Limb (tissue), 2 donors: ENCODE measurements around the gene DZANK1.
"Not testable (repeated sequence)": the region's sequence is repeated elsewhere in the genome, so short reads cannot be mapped to it uniquely, and the experiment has no call there.

Source experiments
- DNase-seq, 2 donors: peaks; one replicate each; pipeline ENCODE4 v3.0.0-alpha.2; 2016; ENCODE audit errors: extremely low spot score in 2 of 2

DZANK1 gene

DNA sequence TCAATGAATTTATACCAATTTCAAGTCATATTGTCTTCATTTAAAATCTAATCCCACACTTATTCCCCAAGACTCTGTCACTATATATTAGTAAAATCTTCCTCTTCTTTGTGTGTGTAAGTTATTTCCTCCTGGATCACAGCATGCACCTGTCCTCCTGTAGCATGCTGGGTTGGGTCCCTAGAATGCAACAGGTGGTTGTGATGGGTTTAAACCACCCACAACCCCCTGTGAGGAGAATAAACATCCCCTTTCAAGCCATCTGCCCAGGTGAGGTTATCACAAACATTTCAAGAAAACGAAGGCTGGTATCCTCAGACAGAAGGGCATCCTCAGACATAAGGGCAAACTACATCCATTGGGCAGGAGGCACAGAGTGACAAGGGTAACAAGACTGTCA lies 26.4 kb downstream of the DZANK1 start:
- DNase-seq = no peak

DNA sequence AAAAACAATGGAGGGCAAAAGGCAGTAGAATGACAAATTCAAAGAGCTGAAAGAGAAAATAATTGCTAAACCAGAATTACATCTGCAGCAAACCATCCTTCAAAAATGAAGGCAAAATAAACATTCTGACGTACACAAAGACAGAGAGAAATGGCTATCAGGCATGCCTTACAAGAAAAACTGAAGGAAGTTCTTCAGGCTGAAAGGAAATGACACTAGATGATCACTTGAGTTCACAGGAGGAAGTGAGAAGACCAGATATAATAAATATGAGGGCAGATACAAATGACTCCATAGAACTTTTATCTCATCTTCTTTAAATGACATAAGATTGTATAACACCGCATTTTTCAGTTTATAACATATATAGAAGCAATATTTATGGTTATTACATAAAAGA lies 30.0 kb downstream of the DZANK1 start:
- DNase-seq = no peak

DNA sequence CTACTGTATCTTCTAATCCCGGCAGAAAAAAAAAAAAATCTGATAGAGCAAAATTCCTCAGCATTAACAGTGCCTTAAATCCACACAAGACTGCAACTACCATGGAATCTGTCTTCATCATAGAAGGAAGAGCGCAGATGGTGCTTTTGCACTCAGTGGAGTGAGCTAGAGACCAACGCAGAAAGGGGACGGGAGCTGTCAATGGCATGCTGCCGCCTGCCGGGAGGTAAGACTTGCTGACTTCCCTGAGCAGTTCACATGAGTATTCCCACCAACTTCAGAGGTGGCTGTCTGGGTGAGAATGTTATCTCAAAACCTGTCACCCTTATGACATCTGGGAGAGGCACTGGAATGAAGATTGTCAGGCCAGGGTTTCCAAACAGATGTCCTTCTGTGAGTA lies 35.6 kb downstream of the DZANK1 start:
- DNase-seq = no peak

GRCh38 chr20:18430172-18430826 lies 36.5 kb downstream of the DZANK1 start:
- DNase-seq = no peak

DNA sequence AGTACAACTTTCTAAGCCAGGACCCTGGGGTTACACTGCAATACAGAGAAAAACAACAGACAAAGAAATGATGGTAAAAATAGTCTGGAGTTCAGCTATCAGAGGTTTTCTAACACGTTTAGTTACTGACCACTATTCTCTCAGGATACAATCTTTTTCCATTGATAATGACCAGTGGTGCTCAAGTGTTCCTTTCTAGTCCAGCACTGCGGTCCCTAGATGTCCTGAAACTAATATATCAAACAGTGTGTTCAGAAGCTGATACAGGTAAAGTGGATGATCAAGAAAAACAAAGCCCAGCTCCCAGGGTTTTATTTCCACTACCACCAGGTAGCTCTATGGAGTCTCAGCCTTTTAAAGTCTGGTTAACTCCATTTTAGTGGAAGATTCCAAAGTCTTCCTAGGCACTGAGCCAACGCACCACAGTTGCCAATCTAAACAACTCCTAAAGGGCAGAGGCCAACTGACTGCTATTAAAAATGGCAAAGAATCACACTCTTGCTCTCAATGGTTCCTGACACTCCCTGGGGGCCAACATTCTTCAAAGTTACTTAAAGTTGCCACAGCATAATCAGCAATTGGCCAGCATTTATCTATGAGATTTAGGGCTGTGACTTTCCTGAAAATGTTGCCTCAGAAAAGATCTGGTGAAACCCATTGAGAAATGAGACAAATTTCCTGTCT lies 38.2 kb downstream of the DZANK1 start:
- no peak for DNase-seq

GRCh38 chr20:18427214-18427613 lies 39.6 kb downstream of the DZANK1 start:
- no peak for DNase-seq

DNA sequence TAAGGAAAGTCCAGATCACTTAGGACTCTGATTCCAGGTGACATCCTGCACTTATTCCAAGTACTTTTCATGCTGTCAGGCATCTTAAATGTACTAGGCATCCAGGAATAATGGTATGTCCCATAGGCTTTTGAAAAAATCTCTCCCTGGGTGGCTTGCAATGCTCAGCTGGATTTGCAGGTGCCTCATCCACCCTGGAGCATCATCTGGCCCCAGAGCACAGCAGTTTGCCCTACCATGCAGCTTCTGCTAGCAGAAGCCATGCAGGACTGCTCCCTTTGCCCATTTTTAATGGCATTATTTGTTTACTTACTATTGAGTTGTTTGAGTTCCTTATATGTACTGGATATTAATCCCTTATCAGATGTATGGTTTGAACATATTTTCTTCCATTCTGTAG lies 45.2 kb downstream of the DZANK1 start:
- no peak for DNase-seq

DNA sequence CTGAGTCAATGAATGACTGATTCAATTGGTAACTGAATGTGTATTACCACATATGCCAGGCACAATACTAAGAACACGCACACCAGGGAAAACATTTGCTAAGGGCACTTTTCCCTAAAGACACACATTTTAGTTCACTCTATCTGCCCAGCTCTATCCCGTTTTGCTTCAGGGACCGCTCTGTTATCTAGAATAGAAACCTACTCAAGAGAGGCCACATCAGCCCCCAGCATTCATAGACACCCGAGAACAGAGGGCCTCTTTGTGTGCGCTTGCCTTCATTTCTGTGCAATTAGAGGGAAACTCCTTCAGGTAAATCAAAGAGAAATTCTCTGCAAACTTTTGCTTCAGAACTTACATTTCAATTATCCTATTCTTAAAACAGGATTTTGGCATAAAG lies 50.3 kb downstream of the DZANK1 start:
- no peak for DNase-seq

DNA sequence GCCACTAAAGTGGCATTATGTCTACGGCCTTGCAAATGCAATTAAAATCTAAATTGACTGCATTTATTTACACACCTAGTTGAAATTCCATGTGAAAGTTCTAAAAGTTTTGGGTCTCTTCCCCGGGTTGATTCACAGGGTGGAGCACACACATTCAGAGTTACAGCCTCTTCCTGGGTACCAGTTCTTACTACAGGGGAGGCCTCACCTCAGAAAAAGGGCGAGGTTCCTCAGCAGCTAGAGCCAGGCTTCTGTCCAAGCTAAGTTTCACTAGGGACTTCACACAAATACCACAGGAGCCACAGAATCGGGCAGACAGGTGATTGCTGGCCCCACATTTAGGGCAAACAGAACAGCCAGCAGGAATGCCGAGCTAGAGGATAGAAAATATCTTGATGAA lies 52.7 kb downstream of the DZANK1 start:
- no peak for DNase-seq

GRCh38 chr20:18412221-18412901 lies 54.5 kb downstream of the DZANK1 start:
- DNase-seq = no peak

DNA sequence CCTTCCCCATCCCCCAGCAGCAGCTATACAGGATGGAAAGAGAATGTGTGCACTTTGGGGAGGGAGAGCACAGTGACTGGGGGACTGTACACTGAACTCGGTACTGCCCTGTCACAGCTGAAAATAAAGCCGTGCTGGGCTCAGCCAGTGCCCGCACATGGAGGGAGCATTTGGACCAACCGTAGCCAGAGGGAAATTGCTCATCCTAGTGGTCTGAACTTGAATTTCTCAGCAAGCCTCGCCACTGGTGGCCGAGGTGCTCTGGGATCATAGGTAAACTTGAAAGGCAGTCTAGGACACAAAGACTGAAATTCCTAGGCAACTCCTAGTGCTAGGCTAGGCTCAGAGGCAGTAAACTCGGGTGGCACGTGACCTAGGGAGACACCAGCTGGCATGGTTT lies 61.0 kb downstream of the DZANK1 start:
- no peak for DNase-seq

DNA sequence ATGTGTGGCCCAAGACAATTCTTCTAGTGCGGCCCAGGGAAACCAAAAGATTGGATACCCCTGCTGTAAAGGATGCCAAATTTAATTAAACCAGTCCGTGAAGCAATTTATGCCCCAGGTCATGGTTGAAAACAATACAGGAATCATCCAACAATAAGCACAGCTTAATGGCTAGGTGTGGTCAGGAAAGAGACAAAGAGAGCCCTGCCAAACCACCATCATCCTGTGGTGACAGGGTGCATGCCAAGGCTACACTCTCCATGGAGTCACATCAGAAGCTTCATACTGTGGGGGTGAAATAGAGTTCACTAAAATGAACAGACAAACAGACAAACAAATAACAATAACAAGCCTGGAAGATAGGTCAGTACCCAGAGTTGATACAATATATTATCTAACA lies 62.7 kb downstream of the DZANK1 start:
- DNase-seq = no peak

DNA sequence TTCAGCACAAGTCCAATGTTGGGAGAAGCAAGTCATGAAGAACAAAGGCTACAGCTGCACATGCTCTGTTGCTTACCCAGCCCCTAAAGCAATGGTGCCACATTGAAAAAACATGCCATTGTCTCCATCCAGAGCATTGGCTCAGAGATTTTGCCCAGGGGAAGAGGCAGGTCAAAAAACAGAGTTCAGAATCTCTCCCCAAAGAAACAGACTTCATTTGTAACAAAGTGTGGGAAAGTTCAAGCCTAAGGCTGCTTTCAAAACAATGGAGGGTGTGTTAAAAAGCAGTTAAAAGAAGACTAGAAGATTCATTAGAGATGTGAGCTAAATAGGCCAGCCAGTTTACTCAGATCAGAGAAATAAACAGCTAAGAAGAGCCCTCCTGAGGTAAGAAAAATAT lies 63.6 kb downstream of the DZANK1 start:
- no peak for DNase-seq

- DNase-seq = no peak
Observed at GRCh38 chr20:18401305-18401704, 65.5 kb downstream of the DZANK1 start.

DNA sequence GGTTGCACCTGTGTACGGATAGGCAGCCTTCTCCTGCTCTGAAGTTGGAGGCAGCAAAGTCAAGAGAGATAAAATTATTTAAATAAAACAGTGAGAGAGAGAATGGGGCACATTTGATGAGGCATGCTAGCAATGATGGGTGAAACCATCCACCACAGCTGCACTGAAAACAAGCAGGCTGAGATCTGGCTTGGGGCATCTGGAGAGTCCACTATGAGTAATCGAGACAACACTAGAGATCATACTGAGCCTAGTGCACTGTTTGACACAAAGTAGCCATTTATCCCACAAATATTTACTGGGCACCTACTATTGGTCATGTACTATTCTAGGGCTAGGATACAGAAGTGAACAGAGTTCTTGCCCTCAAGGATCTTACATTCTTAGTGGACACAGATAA lies 66.4 kb downstream of the DZANK1 start:
- DNase-seq = no peak

DNA sequence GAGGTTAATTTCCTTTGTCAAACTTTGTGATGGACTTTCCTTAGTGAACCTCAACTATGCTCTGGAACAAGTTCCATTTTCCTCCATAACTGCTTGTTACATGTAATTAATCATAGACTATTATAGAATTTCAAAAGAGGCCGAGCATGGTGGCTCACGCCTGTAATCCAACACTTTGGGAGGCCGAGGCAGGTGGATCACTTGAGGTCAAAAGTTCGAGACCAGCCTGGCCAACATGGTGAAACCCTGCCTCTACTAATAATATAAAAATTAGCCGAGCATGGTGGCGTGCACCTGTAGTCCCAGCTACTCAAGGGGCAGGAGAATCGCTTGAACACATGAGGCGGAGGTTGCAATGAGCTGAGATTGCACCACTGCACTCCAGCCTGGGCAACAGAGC lies 68.1 kb downstream of the DZANK1 start:
- DNase-seq = not testable (repeated sequence)

- DNase-seq = peak in 1 of 2 donors; percentile 15
Observed at GRCh38 chr20:18397030-18397429, 69.8 kb downstream of the DZANK1 start.

- no peak for DNase-seq
Observed at GRCh38 chr20:18395544-18395943, 71.3 kb downstream of the DZANK1 start.

DNA sequence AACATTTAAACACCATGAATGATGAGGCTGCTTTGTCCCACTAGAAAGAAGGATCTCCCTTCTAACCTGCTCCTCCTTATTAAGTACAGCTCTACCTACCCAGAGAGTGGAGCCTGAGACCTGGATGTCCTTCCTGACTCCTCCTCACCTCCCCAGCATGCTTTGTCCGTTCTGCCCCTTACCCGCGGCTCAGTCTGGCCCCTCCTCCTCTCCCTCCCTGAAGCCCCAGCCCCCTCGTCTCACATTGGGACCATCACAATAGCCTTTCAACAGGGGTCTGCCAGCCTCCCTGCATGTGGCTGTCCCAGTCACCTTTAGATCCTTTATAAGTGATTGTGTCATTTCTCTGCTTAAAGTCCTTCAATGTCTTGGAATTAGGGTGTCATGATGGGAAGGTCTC lies 72.5 kb downstream of the DZANK1 start:
- no peak for DNase-seq

GRCh38 chr20:18391686-18392085 lies 75.1 kb downstream of the DZANK1 start:
- no peak for DNase-seq

GRCh38 chr20:18390201-18390600 lies 76.6 kb downstream of the DZANK1 start:
- DNase-seq = no peak

DNA sequence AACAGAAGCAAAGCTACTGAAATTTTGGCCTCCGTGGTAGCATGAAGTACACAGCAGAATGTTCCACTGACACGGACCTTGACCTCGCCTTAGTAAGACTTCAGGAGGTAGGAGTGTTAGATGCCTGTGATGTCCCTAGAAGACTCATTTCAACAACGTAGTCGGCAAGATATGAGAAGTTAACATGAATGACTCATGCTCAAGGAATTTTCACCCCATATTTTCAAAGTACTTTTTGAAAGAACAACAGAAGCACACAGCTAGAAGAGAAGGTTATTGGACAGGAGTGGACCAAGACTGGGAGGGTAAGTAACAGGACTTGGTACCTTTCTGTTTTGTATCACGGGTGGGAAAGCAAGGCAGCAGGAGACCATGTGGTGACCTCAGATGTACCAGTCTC lies 78.0 kb downstream of the DZANK1 start:
- no peak for DNase-seq
